ENCODE data around the gene EPB42.

The EPB42 gene

GRCh38 chr15:43220991-43221403, at the start of gene EPB42:
EPB42 (minus strand) TSS chr15:43221018; CDS start chr15:43220825, 193 bp downstream.
- TF ChIP-seq, protein P1, sequence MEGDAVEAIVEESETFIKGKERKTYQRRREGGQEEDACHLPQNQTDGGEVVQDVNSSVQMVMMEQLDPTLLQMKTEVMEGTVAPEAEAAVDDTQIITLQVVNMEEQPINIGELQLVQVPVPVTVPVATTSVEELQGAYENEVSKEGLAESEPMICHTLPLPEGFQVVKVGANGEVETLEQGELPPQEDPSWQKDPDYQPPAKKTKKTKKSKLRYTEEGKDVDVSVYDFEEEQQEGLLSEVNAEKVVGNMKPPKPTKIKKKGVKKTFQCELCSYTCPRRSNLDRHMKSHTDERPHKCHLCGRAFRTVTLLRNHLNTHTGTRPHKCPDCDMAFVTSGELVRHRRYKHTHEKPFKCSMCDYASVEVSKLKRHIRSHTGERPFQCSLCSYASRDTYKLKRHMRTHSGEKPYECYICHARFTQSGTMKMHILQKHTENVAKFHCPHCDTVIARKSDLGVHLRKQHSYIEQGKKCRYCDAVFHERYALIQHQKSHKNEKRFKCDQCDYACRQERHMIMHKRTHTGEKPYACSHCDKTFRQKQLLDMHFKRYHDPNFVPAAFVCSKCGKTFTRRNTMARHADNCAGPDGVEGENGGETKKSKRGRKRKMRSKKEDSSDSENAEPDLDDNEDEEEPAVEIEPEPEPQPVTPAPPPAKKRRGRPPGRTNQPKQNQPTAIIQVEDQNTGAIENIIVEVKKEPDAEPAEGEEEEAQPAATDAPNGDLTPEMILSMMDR (conservative IDR thresholded peaks at IDR 0.05; ENCODE audit: low read depth, low read length) = no peak
- H3K4me3 ChIP-seq (ENCODE audit: low read depth, low read length) = no peak within 1 kb of the TSS
- DNase-seq (ENCODE audit: low read depth) = no peak

DNA sequence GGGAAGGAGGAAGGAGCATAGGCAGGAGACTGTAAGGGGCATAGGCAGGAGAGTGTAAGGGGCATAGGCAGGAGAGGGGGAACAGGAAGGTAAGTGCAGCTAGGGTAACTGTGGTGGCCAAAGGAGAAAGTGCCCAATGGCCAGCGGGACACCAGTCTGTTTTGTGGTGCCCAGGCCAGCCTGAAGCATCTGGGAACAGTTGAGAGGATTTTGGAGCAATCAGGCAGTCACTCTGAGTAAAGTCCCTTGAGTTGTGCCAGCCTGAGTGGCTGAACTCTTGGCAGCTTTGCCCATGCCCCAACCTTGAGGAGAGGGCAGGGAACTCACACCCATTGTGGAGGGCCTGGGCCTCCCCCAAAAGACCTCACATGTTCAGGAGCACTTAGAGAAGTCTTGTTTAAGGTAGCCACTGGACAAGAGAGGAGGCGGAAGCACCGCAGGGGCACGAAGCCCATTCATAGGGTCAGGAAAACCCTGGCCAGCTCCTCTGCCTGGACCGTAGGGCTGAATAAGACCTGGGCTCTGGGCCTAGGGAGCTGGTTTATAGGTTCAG, 49.4 kb upstream of the EPB42 start:
- no peak overlapping the region for H3K4me3 ChIP-seq (ENCODE audit: low read depth, low read length)
- no peak for DNase-seq (ENCODE audit: low read depth)
- TF ChIP-seq, protein P1 (conservative IDR thresholded peaks at IDR 0.05; ENCODE audit: low read depth, low read length) = no peak

GRCh38 chr15:43268111-43269105, 47.6 kb upstream of the EPB42 start:
- DNase-seq (ENCODE audit: low read depth) = peak; percentile 49

GRCh38 chr15:43267439-43267838, 46.6 kb upstream of the EPB42 start:
- no peak for DNase-seq (ENCODE audit: low read depth)
- H3K4me3 ChIP-seq (ENCODE audit: low read depth, low read length) = no peak overlapping the region
- TF ChIP-seq, protein P1 (conservative IDR thresholded peaks at IDR 0.05; ENCODE audit: low read depth, low read length) = no peak

More at GRCh38 chr15:43268111-43269105, 47.6 kb upstream of the EPB42 start:
- TF ChIP-seq, protein P1 (conservative IDR thresholded peaks at IDR 0.05; ENCODE audit: low read depth, low read length) = peak; percentile 81
- H3K4me3 ChIP-seq (ENCODE audit: low read depth, low read length) = no peak overlapping the region

- no peak for DNase-seq (ENCODE audit: low read depth)
- TF ChIP-seq, protein P1 (conservative IDR thresholded peaks at IDR 0.05; ENCODE audit: low read depth, low read length) = no peak
- no peak within 1 kb of the TSS for H3K4me3 ChIP-seq (ENCODE audit: low read depth, low read length)
Measured at GRCh38 chr15:43266834-43267233, 46.0 kb upstream of the EPB42 start, which contains the start of gene TGM5. TGM5 (minus strand) TSS chr15:43266928; CDS start chr15:43266849, 79 bp downstream.

GRCh38 chr15:43266386-43266785, 45.6 kb upstream of the EPB42 start:
- TF ChIP-seq, protein P1 (conservative IDR thresholded peaks at IDR 0.05; ENCODE audit: low read depth, low read length) = no peak
- DNase-seq (ENCODE audit: low read depth) = no peak
- no peak overlapping the region for H3K4me3 ChIP-seq (ENCODE audit: low read depth, low read length)

Measured in choroid plexus epithelial cell (primary cell).